ENCODE results near the gene RHBDL2. TPM values are rescaled to one million over a fixed set of nuclear protein-coding genes. Genes with fewer than 3 reads are reported as not detected.
A peak's percentile ranks its signal among the peaks of the same experiment; 100 is the strongest.
"Not testable (repeated sequence)": the region's sequence is repeated elsewhere in the genome, so short reads cannot be mapped to it uniquely, and the experiment has no call there.

RHBDL2 gene, protein sequence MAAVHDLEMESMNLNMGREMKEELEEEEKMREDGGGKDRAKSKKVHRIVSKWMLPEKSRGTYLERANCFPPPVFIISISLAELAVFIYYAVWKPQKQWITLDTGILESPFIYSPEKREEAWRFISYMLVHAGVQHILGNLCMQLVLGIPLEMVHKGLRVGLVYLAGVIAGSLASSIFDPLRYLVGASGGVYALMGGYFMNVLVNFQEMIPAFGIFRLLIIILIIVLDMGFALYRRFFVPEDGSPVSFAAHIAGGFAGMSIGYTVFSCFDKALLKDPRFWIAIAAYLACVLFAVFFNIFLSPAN
- total RNA-seq, result not detected

- Histone ChIP-seq H3K4me3 (peak within 1 kb of the TSS; percentile 25 to 52 (median 44)), H3K27me3 (no peaks in the 10 kb centered on the region), H3K27ac (no peak within 1 kb of the TSS), H3K36me3 (no peaks in the 10 kb centered on the region), H3K4me1 (peaks cover 0 to 3% of the 10 kb centered on the region in 2 donors), H3K9me3 (no peaks in the 10 kb centered on the region)
- intact Hi-C loops (cut with DNase I; ENCODE audit: low total_unique reads) (no loop called here), in situ Hi-C loops (cut with MboI; ENCODE audit: low sequenced_read_pairs in 4 of 4) (no loop called here)
- DNase-seq (peak; percentile 7 to 22), ATAC-seq (peak in 1 of 2 donors; percentile 49)
- TF ChIP-seq POLR2A (IDR thresholded peaks at IDR 0.05), result no peak
These were observed at the start of gene RHBDL2 for GRCh38 chr1:38941527-38942019. Gene RHBDL2 (minus strand): TSS chr1:38941830. CDS start chr1:38919212, 22,618 bp downstream.

GRCh38 chr1:38990738-38991637, 49.4 kb upstream of the RHBDL2 start, which contains the start of gene AKIRIN1:
Gene AKIRIN1 (plus strand): TSS chr1:38991276. CDS start chr1:38991381, 105 bp downstream.
- DNase-seq, result peak; percentile 96 to 98
- TF ChIP-seq, protein P1, sequence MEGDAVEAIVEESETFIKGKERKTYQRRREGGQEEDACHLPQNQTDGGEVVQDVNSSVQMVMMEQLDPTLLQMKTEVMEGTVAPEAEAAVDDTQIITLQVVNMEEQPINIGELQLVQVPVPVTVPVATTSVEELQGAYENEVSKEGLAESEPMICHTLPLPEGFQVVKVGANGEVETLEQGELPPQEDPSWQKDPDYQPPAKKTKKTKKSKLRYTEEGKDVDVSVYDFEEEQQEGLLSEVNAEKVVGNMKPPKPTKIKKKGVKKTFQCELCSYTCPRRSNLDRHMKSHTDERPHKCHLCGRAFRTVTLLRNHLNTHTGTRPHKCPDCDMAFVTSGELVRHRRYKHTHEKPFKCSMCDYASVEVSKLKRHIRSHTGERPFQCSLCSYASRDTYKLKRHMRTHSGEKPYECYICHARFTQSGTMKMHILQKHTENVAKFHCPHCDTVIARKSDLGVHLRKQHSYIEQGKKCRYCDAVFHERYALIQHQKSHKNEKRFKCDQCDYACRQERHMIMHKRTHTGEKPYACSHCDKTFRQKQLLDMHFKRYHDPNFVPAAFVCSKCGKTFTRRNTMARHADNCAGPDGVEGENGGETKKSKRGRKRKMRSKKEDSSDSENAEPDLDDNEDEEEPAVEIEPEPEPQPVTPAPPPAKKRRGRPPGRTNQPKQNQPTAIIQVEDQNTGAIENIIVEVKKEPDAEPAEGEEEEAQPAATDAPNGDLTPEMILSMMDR (IDR thresholded peaks at IDR 0.05 in 4 of 5, conservative IDR thresholded peaks at IDR 0.05 in 1 of 5), result peak in 1 of 5 experiments; percentile 22
- peak; percentile 95 to 96 for TF ChIP-seq POLR2A (IDR thresholded peaks at IDR 0.05)

DNA sequence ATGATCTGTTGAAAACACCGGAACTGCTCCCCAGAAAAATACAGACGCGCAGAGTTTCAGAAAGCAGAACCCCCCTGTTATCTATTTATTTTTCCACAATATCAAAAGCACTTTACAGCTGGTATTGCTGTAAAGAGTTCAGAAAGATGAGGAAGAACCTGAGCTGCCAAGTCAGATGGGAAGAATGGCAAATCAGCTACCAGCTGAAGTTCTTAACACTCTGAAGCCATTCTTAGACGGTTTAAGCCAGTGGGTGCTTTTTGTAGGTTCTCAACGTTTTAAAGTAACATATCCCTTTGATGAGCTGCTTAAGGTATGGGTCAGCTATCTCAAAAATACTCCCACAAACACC, 48.7 kb upstream of the RHBDL2 start:
- in situ Hi-C loops (cut with MboI; ENCODE audit: low sequenced_read_pairs in 4 of 4) (loop anchor here in 1 of 4 donors (10.0 kb wide), 2 partner anchors 94 to 126 kb away; no protein-coding TSS in a partner anchor), intact Hi-C loops (cut with DNase I; ENCODE audit: low total_unique reads) (loop anchor here (2.0 kb wide), 1 partner anchor 118 kb away; the partner anchor contains the start of gene MYCBP)
- Histone ChIP-seq H3K27me3 (no peaks in the 10 kb centered on the region), H3K9me3 (no peaks in the 10 kb centered on the region), H3K36me3 (no peaks in the 10 kb centered on the region), H3K27ac (peak overlapping the region; percentile 91 to 98 (median 92)), H3K4me3 (peak overlapping the region; percentile 74 to 98 (median 91)), H3K4me1 (peaks cover 18 to 21% of the 10 kb centered on the region in 2 donors)
- TF ChIP-seq, protein P1 (IDR thresholded peaks at IDR 0.05 in 4 of 5, conservative IDR thresholded peaks at IDR 0.05 in 1 of 5), result no peak
- TF ChIP-seq POLR2A (IDR thresholded peaks at IDR 0.05), result no peak
- ATAC-seq (peak; percentile 10 to 28), DNase-seq (no peak)

More at GRCh38 chr1:38990738-38991637, 49.4 kb upstream of the RHBDL2 start, which contains the start of gene AKIRIN1:
- peak within 1 kb of the TSS; percentile 91 to 98 (median 92) for H3K27ac ChIP-seq
- peak within 1 kb of the TSS; percentile 74 to 98 (median 91) for H3K4me3 ChIP-seq
- no peaks in the 10 kb centered on the region for H3K27me3 ChIP-seq
- no peaks in the 10 kb centered on the region for H3K9me3 ChIP-seq
- peaks cover 18 to 21% of the 10 kb centered on the region in 2 donors for H3K4me1 ChIP-seq
- in situ Hi-C loops (cut with MboI; ENCODE audit: low sequenced_read_pairs in 4 of 4) (loop anchor here in 1 of 4 donors (10.0 kb wide), 2 partner anchors 94 to 126 kb away; no protein-coding TSS in a partner anchor), intact Hi-C loops (cut with DNase I; ENCODE audit: low total_unique reads) (loop anchor here (1.0 to 2.0 kb wide), 3 partner anchors 35 to 132 kb away; partner anchors contain the start of genes MYCBP, NDUFS5 and RRAGC)
- no peaks in the 10 kb centered on the region for H3K36me3 ChIP-seq
- peak; percentile 95 to 96 for ATAC-seq

DNA sequence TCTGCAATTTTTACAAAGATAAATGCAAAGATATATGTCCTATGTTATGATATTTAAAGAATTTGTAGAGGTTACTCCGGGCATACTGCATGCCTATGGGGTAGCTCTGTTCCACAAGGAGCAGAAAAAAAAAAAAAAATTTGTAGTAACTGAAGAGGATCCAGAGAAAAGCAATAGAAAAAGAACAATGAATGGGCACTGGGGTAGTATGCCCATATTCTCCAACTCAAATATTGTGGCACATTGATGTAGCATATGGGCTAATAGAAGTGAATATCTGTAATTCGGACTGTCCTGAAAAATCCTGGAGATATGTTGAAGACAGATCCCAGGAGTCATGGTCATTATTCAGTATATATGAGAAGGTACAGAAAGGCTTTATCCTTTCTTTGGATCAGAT, 48.3 kb upstream of the RHBDL2 start:
- in situ Hi-C loops (cut with MboI; ENCODE audit: low sequenced_read_pairs in 4 of 4), result loop anchor here in 1 of 4 donors (10.0 kb wide), 2 partner anchors 95 to 125 kb away; no protein-coding TSS in a partner anchor
- Histone ChIP-seq H3K4me1 (peaks cover 18 to 21% of the 10 kb centered on the region in 2 donors), H3K27me3 (no peaks in the 10 kb centered on the region), H3K4me3 (peak overlapping the region in 1 of 4 donors; percentile 84), H3K9me3 (no peaks in the 10 kb centered on the region), H3K27ac (peak overlapping the region; percentile 91 to 98 (median 92)), H3K36me3 (no peaks in the 10 kb centered on the region)
- ATAC-seq, result no peak
- no peak for DNase-seq
- TF ChIP-seq, protein P1 (IDR thresholded peaks at IDR 0.05 in 4 of 5, conservative IDR thresholded peaks at IDR 0.05 in 1 of 5), result no peak
- no peak for TF ChIP-seq POLR2A (IDR thresholded peaks at IDR 0.05)
- intact Hi-C loops (cut with DNase I; ENCODE audit: low total_unique reads), result loop anchor here (2.0 kb wide), 1 partner anchor 117 kb away; the partner anchor contains the start of gene MYCBP

DNA sequence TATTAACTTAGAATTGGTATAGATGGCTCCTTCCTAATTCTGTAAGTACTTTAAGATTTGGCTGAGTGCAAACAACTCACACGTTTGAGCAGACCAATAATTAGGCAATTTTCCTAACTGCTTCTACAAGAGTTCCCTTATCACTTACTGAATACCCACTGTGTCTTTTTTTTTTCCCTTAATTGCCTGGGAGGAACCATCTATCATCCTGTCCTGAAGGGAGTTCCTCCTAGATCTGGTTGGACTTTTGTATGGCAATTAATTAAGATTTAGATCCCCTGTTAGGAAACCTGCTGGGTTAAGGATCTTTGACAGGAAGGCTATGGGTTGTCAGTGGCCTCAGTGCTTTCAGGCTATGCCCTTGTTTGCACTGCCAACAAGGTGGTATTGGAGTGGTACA, 37.8 kb upstream of the RHBDL2 start:
- H3K4me3 ChIP-seq; in situ Hi-C loops (cut with MboI; ENCODE audit: low sequenced_read_pairs in 4 of 4); H3K9me3 ChIP-seq; H3K27ac ChIP-seq; H3K4me1 ChIP-seq; DNase-seq; intact Hi-C loops (cut with DNase I; ENCODE audit: low total_unique reads); H3K36me3 ChIP-seq; ATAC-seq; H3K27me3 ChIP-seq: not testable (repeated sequence)

- DNase-seq; intact Hi-C loops (cut with DNase I; ENCODE audit: low total_unique reads); H3K36me3 ChIP-seq; H3K9me3 ChIP-seq; H3K4me1 ChIP-seq; H3K27me3 ChIP-seq; in situ Hi-C loops (cut with MboI; ENCODE audit: low sequenced_read_pairs in 4 of 4); H3K4me3 ChIP-seq; ATAC-seq; H3K27ac ChIP-seq: not testable (repeated sequence)
These were observed 36.6 kb upstream of the RHBDL2 start for GRCh38 chr1:38978245-38978542.

GRCh38 chr1:38977399-38978244, 36.0 kb upstream of the RHBDL2 start:
- H3K27ac ChIP-seq; intact Hi-C loops (cut with DNase I; ENCODE audit: low total_unique reads); H3K4me3 ChIP-seq; DNase-seq; H3K27me3 ChIP-seq; H3K36me3 ChIP-seq; in situ Hi-C loops (cut with MboI; ENCODE audit: low sequenced_read_pairs in 4 of 4); H3K4me1 ChIP-seq; ATAC-seq; H3K9me3 ChIP-seq: not testable (repeated sequence)

All from gastrocnemius medialis (tissue), 4 donors.